T-helper 9 cell (primary cell): ENCODE data around the gene APOL2.
"Not testable (repeated sequence)": the region's sequence is repeated elsewhere in the genome, so short reads cannot be mapped to it uniquely, and the experiment has no call there.

Experiments
- DNase-seq: peaks from one replicate; pipeline ENCODE4 v3.0.0-alpha.2; 2020

APOL2 gene

GRCh38 chr22:36196254-36197064, 42.9 kb downstream of the APOL2 start:
- no peak for DNase-seq

- no peak for DNase-seq
Observed at GRCh38 chr22:36194971-36195370, 44.4 kb downstream of the APOL2 start.

GRCh38 chr22:36194385-36194784, 44.9 kb downstream of the APOL2 start:
- DNase-seq = no peak

GRCh38 chr22:36193577-36193976, 45.8 kb downstream of the APOL2 start:
- no peak for DNase-seq

- no peak for DNase-seq
Observed at GRCh38 chr22:36193171-36193570, 46.2 kb downstream of the APOL2 start.

GRCh38 chr22:36192542-36192941, 46.8 kb downstream of the APOL2 start:
- no peak for DNase-seq

GRCh38 chr22:36191106-36191836, 48.1 kb downstream of the APOL2 start:
- DNase-seq = no peak

GRCh38 chr22:36187862-36188261, 51.5 kb downstream of the APOL2 start:
- DNase-seq = not testable (repeated sequence)

GRCh38 chr22:36185828-36186624, 53.3 kb downstream of the APOL2 start:
- DNase-seq = no peak

- no peak for DNase-seq
Observed at GRCh38 chr22:36184433-36185025, 54.8 kb downstream of the APOL2 start.

- DNase-seq = no peak
Observed at GRCh38 chr22:36183446-36183845, 55.9 kb downstream of the APOL2 start.

GRCh38 chr22:36182857-36183256, 56.5 kb downstream of the APOL2 start:
- DNase-seq = no peak

GRCh38 chr22:36182056-36182455, 57.3 kb downstream of the APOL2 start:
- DNase-seq = no peak

- no peak for DNase-seq
Observed at GRCh38 chr22:36180928-36181327, 58.4 kb downstream of the APOL2 start.

GRCh38 chr22:36180038-36180880, 59.1 kb downstream of the APOL2 start:
- peak; percentile 91 for DNase-seq

- DNase-seq = no peak
Observed at GRCh38 chr22:36177160-36177559, 62.2 kb downstream of the APOL2 start.
